ENCODE results near the gene TJP3. TPM values are rescaled to one million over a fixed set of nuclear protein-coding genes. Genes with fewer than 3 reads are reported as not detected.

The TJP3 gene
- total RNA-seq, 4 donors from 2014 or later: 93.3 to 364 (median 286) TPM

- peak in 1 of 3 donors; percentile 34 for DNase-seq
- TF ChIP-seq POLR2A (IDR thresholded peaks at IDR 0.05) (no peak), CTCF (IDR thresholded peaks at IDR 0.05) (no peak)
- Histone ChIP-seq H3K36me3 (no peaks in the 10 kb centered on the region), H3K27ac (no peak overlapping the region), H3K9me3 (no peaks in the 10 kb centered on the region), H3K4me1 (peaks cover 0 to 12% (median 4%) of the 10 kb centered on the region in 4 donors), H3K27me3 (no peaks in the 10 kb centered on the region), H3K4me3 (no peak overlapping the region)
These were observed 81.0 kb downstream of the TJP3 start for GRCh38 chr19:3788996-3789778.

- Histone ChIP-seq H3K4me1 (peaks cover 0 to 8% (median under 1%) of the 10 kb centered on the region in 4 donors), H3K4me3 (no peak overlapping the region), H3K27me3 (no peaks in the 10 kb centered on the region), H3K9me3 (no peaks in the 10 kb centered on the region), H3K36me3 (no peaks in the 10 kb centered on the region), H3K27ac (no peak overlapping the region)
- no peak for TF ChIP-seq POLR2A (IDR thresholded peaks at IDR 0.05)
- no peak for TF ChIP-seq CTCF (IDR thresholded peaks at IDR 0.05)
- no peak for DNase-seq
These were observed 82.1 kb downstream of the TJP3 start for GRCh38 chr19:3790209-3790734.

- Histone ChIP-seq H3K4me3 (no peak overlapping the region), H3K27ac (no peak overlapping the region), H3K4me1 (peaks cover 0 to 1% (median 0%) of the 10 kb centered on the region in 4 donors), H3K27me3 (no peaks in the 10 kb centered on the region), H3K36me3 (no peaks in the 10 kb centered on the region), H3K9me3 (no peaks in the 10 kb centered on the region)
- TF ChIP-seq POLR2A (IDR thresholded peaks at IDR 0.05): no peak
- no peak for TF ChIP-seq CTCF (IDR thresholded peaks at IDR 0.05)
- no peak for DNase-seq
These were observed 82.8 kb downstream of the TJP3 start for GRCh38 chr19:3790941-3791340.

- Histone ChIP-seq H3K4me3 (no peak overlapping the region), H3K4me1 (no peaks in the 10 kb centered on the region), H3K36me3 (no peaks in the 10 kb centered on the region), H3K27me3 (no peaks in the 10 kb centered on the region), H3K9me3 (no peaks in the 10 kb centered on the region), H3K27ac (no peak overlapping the region)
- no peak for TF ChIP-seq POLR2A (IDR thresholded peaks at IDR 0.05)
- TF ChIP-seq CTCF (IDR thresholded peaks at IDR 0.05): no peak
- no peak for DNase-seq
These were observed 83.9 kb downstream of the TJP3 start for GRCh38 chr19:3792114-3792513.

GRCh38 chr19:3793799-3794198, 85.6 kb downstream of the TJP3 start:
- no peaks in the 10 kb centered on the region for H3K9me3 ChIP-seq
- no peak overlapping the region for H3K27ac ChIP-seq
- no peaks in the 10 kb centered on the region for H3K4me1 ChIP-seq
- no peaks in the 10 kb centered on the region for H3K36me3 ChIP-seq
- H3K4me3 ChIP-seq: no peak overlapping the region
- no peak for DNase-seq
- no peaks in the 10 kb centered on the region for H3K27me3 ChIP-seq
- TF ChIP-seq CTCF (IDR thresholded peaks at IDR 0.05) (no peak), POLR2A (IDR thresholded peaks at IDR 0.05) (no peak)
